HEK293 (cell line): ENCODE results near the gene ABAT.

Experiments used
- CTCF ChIA-PET: fragments of 350-600 bp; formaldehyde crosslinking; extraction: SDS; loops from one replicate; lab custom pipeline; 2021; ENCODE audit warnings: antibody characterized with exemption; lab: Yijun Ruan, JAX
- POLR2A ChIA-PET: fragments of 300-600 bp; formaldehyde crosslinking; extraction: SDS; loops from one replicate; lab custom pipeline; 2020; ENCODE audit warnings: antibody characterized with exemption, inconsistent platforms; lab: Yijun Ruan, JAX
- H3K27ac ChIP-seq: fragments of 200-500 bp; sonication (Bioruptor generic); 2 replicates; pipeline ENCODE4 v1.5.1; 2014; ENCODE audit warnings: low read depth, low read length, control low read depth, inconsistent platforms; ENCODE audit errors: extremely low read depth
- H3K36me3 ChIP-seq, 2 experiments: fragments of 200-500 bp in 1 of 2; sonication (Bioruptor generic) in 1 of 2; 1 replicate in 1 of 2; 2 replicates in 1 of 2; pipeline ENCODE4 v1.5.1; 2014 to 2017; ENCODE audit warnings: inconsistent platforms in 2 of 2, low read length in 2 of 2; ENCODE audit not compliant: control insufficient read depth in 2 of 2, insufficient read depth in 1 of 2
- H3K4me1 ChIP-seq: fragments of 200-500 bp; sonication (Bioruptor generic); 2 replicates; pipeline ENCODE4 v1.5.1; 2014; ENCODE audit warnings: mild to moderate bottlenecking, low read length, inconsistent platforms; ENCODE audit not compliant: control insufficient read depth, insufficient read depth
- H3K4me3 ChIP-seq: 2 replicates; pipeline ENCODE4 v1.5.1; 2011; ENCODE audit warnings: low read depth, mild to moderate bottlenecking, control low read depth, low read length, moderate library complexity
- H3K9me3 ChIP-seq: fragments of 200-500 bp; sonication (Bioruptor generic); 2 replicates; pipeline ENCODE4 v1.5.1; 2014; ENCODE audit warnings: low read depth, low read length, inconsistent platforms; ENCODE audit not compliant: control insufficient read depth, insufficient read depth
- GLI4 ChIP-seq: fragments of 450-650 bp; formaldehyde crosslinking; IDR thresholded peaks from 2 replicates; pipeline ENCODE4 v1.5.1; 2016; ENCODE audit warnings: missing biosample characterization, missing genetic modification characterization
- GLIS2 ChIP-seq: fragments of 450-650 bp; formaldehyde crosslinking; IDR thresholded peaks from 2 replicates; pipeline ENCODE4 v1.5.1; 2016; ENCODE audit warnings: missing biosample characterization, missing genetic modification characterization
- REPIN1 ChIP-seq: fragments of 450-650 bp; formaldehyde crosslinking; IDR thresholded peaks from 2 replicates; pipeline ENCODE4 v1.5.1; 2017; ENCODE audit warnings: missing biosample characterization, missing genetic modification characterization, low read depth
- SP2 ChIP-seq: fragments of 450-650 bp; formaldehyde crosslinking; IDR thresholded peaks from 2 replicates; pipeline ENCODE4 v1.5.1; 2016; ENCODE audit warnings: missing biosample characterization, missing genetic modification characterization
- YY2 ChIP-seq: fragments of 450-650 bp; formaldehyde crosslinking; IDR thresholded peaks from 2 replicates; pipeline ENCODE4 v1.5.1; 2016; ENCODE audit warnings: missing biosample characterization, missing genetic modification characterization
- ZBTB1 ChIP-seq: fragments of 450-650 bp; formaldehyde crosslinking; IDR thresholded peaks from 2 replicates; pipeline ENCODE4 v1.5.1; 2016; ENCODE audit warnings: missing biosample characterization, missing genetic modification characterization
- ZNF239 ChIP-seq: fragments of 450-650 bp; formaldehyde crosslinking; IDR thresholded peaks from 2 replicates; pipeline ENCODE4 v1.5.1; 2016; ENCODE audit warnings: missing biosample characterization, missing genetic modification characterization
- ZNF248 ChIP-seq: fragments of 450-650 bp; formaldehyde crosslinking; IDR thresholded peaks from 2 replicates; pipeline ENCODE4 v1.5.1; 2017; ENCODE audit warnings: missing biosample characterization, missing genetic modification characterization
- ZNF335 ChIP-seq: fragments of 450-650 bp; formaldehyde crosslinking; conservative IDR thresholded peaks from 2 replicates; pipeline ENCODE4 v1.5.1; 2016; ENCODE audit warnings: missing biosample characterization, missing genetic modification characterization
- ZNF366 ChIP-seq: fragments of 450-650 bp; formaldehyde crosslinking; conservative IDR thresholded peaks from 2 replicates; pipeline ENCODE4 v1.5.1; 2016; ENCODE audit warnings: missing biosample characterization, missing genetic modification characterization
- ZNF391 ChIP-seq: fragments of 450-650 bp; formaldehyde crosslinking; IDR thresholded peaks from 2 replicates; pipeline ENCODE4 v1.5.1; 2016; ENCODE audit warnings: low read depth, missing biosample characterization, missing genetic modification characterization, borderline replicate concordance
- ZNF529 ChIP-seq: fragments of 450-650 bp; formaldehyde crosslinking; IDR thresholded peaks from 2 replicates; pipeline ENCODE4 v1.5.1; 2017; ENCODE audit warnings: missing genetic modification characterization, missing biosample characterization; ENCODE audit not compliant: insufficient replicate concordance
- ZNF777 ChIP-seq: fragments of 450-650 bp; formaldehyde crosslinking; IDR thresholded peaks from 2 replicates; pipeline ENCODE4 v1.5.1; 2017; ENCODE audit warnings: missing biosample characterization, missing genetic modification characterization, borderline replicate concordance
- ZNF843 ChIP-seq: fragments of 450-650 bp; formaldehyde crosslinking; IDR thresholded peaks from 2 replicates; pipeline ENCODE4 v1.5.1; 2016; ENCODE audit warnings: missing biosample characterization, missing genetic modification characterization
- TF ChIP-seq, protein P1 (sequence below): fragments of 450-650 bp; formaldehyde crosslinking; optimal IDR thresholded peaks from 2 replicates; pipeline ENCODE3; 2016; ENCODE audit warnings: missing biosample characterization, mild to moderate bottlenecking, missing genetic modification characterization
- TF ChIP-seq, protein P2 (sequence below): sonication (generic); formaldehyde crosslinking; IDR thresholded peaks from 2 replicates; pipeline ENCODE4 v1.8.1; 2022; ENCODE audit warnings: mild to moderate bottlenecking, moderate library complexity, missing genetic modification reagents
- TF ChIP-seq, protein P3 (sequence below): fragments of 450-650 bp; formaldehyde crosslinking; IDR thresholded peaks from 2 replicates; pipeline ENCODE4 v1.5.1; 2016; ENCODE audit warnings: missing biosample characterization, missing genetic modification characterization
- TF ChIP-seq, protein P4 (sequence below): fragments of 450-650 bp; formaldehyde crosslinking; IDR thresholded peaks from 2 replicates; pipeline ENCODE4 v1.5.1; 2016; ENCODE audit warnings: missing biosample characterization, missing genetic modification characterization

Gene ABAT

DNA sequence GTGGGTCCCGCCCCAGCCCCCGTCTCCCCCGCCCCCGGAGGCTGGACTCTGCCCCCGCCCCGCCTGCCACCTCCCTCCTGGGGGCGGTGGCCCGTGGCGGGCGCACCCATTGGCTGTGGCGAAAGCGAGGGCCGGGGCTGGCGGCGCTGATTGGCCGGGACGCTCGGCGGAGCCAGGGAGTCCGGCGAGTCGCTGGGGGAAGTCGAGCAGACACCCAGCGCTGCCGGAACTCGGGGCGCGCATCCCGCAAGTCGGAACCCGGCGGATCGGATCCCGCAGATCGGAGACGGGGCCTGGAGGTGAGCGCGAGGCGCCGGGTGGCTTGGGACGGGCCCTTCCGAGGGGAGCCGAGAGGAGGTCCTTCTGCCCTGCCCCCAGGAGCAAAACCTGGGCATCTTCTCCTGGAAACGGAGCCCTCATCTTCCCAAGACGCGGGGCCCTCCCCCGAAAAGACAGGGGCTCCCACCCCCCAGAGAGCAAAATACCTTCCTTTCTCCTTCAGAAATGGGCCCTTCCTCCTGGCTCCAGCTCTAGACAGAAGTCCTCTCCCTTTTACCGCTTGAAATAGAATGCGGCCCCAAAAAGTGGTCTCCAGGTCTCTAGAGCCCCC is at the start of gene ABAT (continued):
- peak; percentile 49; the same call in 1 of the 2 replicates for TF ChIP-seq ZNF335 (tag by site-specific recombination)
- TF ChIP-seq ZNF366 (tag by site-specific recombination), result no peak
- no peak for TF ChIP-seq REPIN1 (tag by site-specific recombination)
- TF ChIP-seq ZNF843 (tag by site-specific recombination), result no peak
- TF ChIP-seq SP2 (tag by site-specific recombination), result peak; percentile 94
- TF ChIP-seq, protein P1, sequence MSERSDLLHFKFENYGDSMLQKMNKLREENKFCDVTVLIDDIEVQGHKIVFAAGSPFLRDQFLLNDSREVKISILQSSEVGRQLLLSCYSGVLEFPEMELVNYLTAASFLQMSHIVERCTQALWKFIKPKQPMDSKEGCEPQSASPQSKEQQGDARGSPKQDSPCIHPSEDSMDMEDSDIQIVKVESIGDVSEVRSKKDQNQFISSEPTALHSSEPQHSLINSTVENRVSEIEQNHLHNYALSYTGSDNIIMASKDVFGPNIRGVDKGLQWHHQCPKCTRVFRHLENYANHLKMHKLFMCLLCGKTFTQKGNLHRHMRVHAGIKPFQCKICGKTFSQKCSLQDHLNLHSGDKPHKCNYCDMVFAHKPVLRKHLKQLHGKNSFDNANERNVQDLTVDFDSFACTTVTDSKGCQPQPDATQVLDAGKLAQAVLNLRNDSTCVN (tag by site-specific recombination), result peak; percentile 49
- TF ChIP-seq ZBTB1, result no peak
- TF ChIP-seq, protein P2, sequence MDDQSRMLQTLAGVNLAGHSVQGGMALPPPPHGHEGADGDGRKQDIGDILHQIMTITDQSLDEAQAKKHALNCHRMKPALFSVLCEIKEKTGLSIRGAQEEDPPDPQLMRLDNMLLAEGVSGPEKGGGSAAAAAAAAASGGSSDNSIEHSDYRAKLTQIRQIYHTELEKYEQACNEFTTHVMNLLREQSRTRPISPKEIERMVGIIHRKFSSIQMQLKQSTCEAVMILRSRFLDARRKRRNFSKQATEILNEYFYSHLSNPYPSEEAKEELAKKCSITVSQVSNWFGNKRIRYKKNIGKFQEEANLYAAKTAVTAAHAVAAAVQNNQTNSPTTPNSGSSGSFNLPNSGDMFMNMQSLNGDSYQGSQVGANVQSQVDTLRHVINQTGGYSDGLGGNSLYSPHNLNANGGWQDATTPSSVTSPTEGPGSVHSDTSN (CRISPR knock-in tag), result no peak
- no peak for TF ChIP-seq YY2 (tag by site-specific recombination)
- TF ChIP-seq ZNF391 (tag by site-specific recombination), result no peak
- TF ChIP-seq, protein P3, sequence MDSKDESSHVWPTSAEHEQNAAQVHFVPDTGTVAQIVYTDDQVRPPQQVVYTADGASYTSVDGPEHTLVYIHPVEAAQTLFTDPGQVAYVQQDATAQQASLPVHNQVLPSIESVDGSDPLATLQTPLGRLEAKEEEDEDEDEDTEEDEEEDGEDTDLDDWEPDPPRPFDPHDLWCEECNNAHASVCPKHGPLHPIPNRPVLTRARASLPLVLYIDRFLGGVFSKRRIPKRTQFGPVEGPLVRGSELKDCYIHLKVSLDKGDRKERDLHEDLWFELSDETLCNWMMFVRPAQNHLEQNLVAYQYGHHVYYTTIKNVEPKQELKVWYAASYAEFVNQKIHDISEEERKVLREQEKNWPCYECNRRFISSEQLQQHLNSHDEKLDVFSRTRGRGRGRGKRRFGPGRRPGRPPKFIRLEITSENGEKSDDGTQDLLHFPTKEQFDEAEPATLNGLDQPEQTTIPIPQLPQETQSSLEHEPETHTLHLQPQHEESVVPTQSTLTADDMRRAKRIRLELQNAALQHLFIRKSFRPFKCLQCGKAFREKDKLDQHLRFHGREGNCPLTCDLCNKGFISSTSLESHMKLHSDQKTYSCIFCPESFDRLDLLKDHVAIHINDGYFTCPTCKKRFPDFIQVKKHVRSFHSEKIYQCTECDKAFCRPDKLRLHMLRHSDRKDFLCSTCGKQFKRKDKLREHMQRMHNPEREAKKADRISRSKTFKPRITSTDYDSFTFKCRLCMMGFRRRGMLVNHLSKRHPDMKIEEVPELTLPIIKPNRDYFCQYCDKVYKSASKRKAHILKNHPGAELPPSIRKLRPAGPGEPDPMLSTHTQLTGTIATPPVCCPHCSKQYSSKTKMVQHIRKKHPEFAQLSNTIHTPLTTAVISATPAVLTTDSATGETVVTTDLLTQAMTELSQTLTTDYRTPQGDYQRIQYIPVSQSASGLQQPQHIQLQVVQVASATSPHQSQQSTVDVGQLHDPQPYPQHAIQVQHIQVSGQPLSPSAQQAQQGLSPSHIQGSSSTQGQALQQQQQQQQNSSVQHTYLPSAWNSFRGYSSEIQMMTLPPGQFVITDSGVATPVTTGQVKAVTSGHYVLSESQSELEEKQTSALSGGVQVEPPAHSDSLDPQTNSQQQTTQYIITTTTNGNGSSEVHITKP (tag by site-specific recombination), result peak; percentile 90
- TF ChIP-seq GLIS2 (tag by site-specific recombination), result peak; percentile 84
- no peak for TF ChIP-seq ZNF777 (tag by site-specific recombination)
- TF ChIP-seq ZNF239 (tag by site-specific recombination), result no peak
- no peak for TF ChIP-seq ZNF529 (tag by site-specific recombination)

DNA sequence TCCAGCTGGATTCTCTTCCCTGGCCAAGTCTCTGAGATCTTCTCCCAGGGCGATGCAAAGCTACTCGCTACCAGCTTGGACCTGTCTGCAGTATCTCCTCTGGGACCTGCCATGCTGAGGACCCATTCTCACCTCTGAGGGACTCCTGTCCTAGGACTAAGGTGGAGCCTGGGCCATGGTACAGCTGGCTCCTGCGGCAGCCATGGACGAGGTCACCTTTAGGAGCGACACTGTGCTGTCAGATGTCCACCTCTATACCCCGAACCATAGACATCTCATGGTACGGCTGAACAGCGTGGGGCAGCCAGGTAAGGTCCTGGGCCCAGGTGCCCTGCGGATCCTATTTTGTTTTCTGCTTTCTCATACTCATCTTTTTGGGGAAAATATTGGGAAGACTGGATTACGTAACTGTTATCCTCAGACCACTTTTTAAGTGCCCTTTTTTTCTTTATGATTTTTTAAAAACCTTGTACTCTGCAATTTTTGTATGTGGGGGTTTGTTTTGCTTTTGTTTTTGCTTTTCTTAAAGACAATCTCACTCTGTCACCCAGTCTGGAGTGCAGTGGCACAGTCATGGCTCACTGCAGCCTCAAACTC is 48.8 kb upstream of the ABAT start:
- POLR2A ChIA-PET, result no interaction called here
- Histone ChIP-seq H3K4me1 (peaks cover 4% of the 10 kb centered on the region; the same call in 1 of the 2 replicates), H3K36me3 (peaks cover 19 to 62% of the 10 kb centered on the region in 2 experiments; a peak in 2 of 3 replicates), H3K4me3 (no peak overlapping the region), H3K27ac (no peak overlapping the region), H3K9me3 (no peaks in the 10 kb centered on the region)
- TF ChIP-seq ZNF248 (tag by site-specific recombination), result no peak
- TF ChIP-seq, protein P4, sequence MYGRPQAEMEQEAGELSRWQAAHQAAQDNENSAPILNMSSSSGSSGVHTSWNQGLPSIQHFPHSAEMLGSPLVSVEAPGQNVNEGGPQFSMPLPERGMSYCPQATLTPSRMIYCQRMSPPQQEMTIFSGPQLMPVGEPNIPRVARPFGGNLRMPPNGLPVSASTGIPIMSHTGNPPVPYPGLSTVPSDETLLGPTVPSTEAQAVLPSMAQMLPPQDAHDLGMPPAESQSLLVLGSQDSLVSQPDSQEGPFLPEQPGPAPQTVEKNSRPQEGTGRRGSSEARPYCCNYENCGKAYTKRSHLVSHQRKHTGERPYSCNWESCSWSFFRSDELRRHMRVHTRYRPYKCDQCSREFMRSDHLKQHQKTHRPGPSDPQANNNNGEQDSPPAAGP, result no peak
- TF ChIP-seq YY2 (tag by site-specific recombination), result no peak
- TF ChIP-seq GLI4 (tag by site-specific recombination), result no peak
- CTCF ChIA-PET, result interaction anchor here (0.7 to 1.2 kb wide), 2 partner anchors 10 to 802 kb away, joined by 3 read pairs; no protein-coding TSS in a partner anchor
